GM18520 (cell line): Measurements from ENCODE around the gene PTGES.
"Not testable (repeated sequence)": the region's sequence is repeated elsewhere in the genome, so short reads cannot be mapped to it uniquely, and the experiment has no call there.

Source experiments
- ATAC-seq: cut with Tn5 transposase; IDR thresholded peaks from one replicate; pipeline ENCODE4 v1.9.1; 2021; ENCODE audit not compliant: unreplicated experiment

The PTGES gene

DNA sequence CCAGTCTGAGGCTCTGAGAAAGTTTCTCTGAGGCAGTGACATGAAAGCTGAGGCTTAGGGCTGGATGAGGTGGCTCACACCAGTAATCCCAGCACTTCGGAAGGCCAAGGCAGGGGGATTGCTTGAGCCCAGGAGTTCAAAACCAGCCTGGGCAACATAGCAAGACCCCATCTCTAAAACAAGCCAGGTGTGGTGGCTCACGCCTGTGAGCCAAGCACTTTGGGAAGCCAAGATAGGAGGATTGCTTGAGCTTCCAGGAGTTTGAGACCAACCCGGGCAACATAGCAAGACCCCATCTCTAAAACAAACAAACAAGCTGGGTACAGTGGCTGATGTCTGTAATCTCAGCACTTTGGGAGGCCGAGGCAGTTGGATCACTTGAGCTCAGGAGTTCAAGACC is 3.8 kb downstream of the PTGES start:
- ATAC-seq: not testable (repeated sequence)

DNA sequence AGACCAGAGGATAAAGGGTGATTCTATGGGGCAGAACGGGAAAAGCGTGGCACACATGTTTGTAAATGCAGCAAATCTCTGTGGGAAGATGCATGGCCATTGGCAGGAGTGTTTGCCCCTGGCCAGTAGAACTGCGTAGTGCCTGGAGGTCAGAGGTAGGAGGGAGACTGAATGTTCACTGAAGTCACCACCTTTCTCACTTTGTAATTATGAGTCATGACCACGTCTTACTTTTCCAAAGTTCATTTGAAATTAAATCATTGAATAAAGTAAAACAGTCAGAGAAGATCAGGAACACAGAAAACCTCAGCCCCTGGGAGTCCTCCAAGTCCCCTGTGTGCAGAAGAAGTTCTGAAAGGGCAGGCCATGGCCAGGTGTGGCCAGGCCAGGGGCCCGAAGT is 4.6 kb downstream of the PTGES start:
- ATAC-seq: no peak

DNA sequence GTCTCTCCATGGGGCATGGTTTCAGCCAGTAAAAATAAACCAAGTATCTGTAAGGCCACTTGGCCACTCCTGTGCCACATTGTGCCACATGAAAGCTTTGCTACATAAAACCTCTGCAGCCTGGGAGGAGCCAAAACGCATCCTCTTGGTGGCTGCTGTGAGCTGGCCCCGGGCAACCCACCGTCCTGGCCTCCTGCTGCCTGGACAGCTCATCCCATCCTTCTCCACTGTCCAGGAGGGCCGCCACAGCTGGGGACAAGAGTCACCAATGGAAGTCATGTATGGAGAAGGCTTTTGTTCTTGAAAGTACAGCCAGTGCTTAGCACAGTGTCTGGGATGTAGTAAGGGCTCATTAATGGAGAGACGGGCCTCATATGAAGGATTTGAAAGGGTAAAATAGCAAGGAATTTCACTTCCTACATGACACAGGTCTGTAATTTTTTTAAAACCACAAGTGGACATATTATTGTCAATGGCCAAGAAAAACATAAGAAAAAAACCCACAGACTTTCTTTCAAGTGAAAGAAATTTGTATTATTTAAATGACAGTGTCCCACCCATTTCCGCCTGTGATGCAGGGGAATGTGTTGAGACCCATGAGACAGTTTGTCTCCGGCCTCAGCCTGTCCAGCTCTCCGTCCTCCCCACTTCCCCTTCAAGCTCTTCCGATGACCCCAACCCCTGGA is 6.6 kb downstream of the PTGES start:
- no peak for ATAC-seq

DNA sequence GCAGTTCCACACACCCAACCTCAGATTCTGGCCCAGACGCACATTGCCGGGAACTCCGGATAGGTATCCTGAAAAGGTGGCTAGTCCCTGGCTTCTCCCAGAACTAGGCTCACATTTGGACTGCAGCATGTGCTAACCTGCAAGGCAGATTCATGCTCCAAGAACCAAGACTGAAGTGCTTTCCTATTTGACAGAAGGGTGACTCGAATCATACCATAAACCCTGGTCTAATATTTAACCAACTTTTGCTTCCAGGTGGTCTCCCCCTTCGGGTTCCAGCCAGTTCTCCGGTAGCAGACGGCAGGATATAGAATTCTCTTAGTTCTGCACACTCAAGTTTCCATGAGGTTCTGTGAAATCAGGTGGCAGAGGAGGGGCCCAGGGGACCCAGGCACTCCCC is 7.6 kb downstream of the PTGES start:
- no peak for ATAC-seq

DNA sequence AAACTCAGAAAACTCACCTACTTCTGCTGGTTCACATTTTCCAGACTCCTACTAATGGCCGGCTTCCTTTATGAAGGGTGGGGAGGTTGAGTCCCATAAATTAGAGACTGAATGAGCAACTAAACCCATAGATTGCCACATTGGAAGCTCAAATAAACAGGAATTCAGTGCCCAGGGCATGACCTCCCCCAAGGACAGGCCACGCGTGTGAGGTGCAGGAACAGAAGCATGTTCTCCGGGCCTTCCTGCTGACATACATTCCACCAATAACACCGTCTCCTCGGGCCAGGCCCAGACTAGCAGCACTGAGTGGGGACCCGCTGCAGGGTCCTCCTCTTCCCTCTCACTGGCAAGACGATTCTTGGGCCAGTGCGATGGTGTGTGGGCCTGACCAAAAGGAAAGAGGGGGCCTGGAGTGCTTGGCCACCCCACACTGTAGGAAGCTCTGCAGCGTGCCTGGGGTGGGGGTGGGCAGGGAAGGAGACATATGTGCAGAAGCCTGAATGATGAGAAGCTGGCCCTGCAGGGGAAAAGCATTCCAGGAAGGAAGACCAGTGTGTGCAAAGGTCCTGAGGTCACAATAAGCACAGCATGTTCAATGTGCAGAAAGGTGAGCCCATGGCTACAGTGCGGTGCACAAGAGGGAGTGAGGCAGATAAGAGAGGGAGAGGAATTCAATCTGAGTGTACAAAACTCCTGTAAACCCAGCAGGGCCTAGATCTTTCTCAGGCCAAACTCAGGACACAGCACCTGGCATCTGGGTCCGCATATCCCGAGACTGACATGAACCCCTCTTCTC is 12.0 kb downstream of the PTGES start:
- ATAC-seq: no peak

DNA sequence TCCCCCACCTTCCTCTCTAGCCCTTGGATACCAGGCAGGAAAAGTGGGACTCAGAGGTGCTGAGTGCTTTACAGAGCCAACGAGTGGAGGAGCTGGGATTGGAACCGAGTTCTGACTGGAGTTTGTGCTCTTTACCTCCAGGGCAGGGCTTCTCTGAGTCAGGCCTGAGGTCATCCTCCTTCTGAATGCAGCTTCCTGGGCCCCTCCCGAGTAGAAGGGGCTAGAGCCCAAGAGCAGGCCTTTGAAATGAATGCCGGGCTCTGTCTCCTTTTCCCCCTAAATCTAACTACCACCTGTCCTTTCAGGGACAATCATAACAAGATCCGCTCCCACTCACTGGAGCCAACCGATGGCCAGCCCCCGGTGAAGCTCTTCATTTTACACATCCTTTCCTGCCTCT is 12.7 kb downstream of the PTGES start:
- ATAC-seq: no peak

DNA sequence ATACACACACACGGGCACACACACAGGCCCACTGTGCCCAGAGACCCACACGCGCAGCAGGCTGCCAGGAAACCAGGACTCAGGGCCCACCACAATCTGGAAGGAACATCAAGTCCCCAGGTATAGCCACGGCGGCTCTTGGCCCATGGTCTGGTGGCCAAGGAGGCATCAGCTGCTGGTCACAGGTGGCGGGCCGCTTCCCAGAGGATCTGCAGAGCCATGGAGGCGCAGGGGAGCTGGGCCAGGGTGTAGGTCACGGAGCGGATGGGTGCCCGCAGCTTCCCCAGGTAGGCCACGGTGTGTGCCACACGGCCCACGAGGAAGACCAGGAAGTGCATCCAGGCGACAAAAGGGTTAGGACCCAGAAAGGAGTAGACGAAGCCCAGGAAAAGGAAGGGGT is 13.4 kb downstream of the PTGES start:
- ATAC-seq: no peak

DNA sequence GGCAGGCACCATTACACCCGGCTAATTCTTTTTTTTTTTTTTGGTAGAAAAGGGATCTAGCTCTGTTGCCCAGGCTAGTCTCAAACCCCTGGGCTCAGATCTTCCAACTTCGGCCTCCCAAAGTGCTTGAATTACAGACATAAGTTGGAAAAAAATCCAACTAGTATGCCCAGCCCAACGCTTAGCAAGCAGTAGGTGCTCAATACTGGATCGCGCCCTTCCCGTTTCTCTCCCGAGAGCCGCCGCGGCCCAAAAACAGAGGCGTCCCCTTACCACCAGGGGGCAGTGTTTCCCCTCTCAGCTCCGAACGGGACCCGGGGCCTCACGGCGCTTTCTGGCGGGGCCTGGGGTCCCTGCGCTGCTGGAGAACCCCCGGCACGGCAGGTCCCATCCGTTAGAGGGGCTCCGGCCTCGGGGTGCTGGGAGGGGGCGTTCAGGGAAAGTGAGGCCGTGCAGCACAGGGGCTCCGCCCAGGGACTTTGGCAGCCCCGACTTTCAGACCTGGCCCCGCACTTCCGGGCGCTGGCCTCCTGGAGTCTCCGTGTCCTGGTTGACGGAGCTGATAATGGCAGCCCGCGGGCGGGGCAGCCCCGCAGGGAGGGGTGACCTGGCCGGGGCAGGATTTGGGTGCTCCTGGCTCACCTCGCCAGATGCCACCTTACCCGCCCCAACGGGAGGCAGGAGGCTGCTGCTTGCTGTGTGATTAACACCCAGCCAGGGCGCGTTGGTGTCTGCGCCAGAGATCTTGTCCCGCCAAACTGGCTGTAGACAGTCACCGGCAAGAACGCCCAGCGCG is 15.2 kb downstream of the PTGES start:
- peak; percentile 41 for ATAC-seq

DNA sequence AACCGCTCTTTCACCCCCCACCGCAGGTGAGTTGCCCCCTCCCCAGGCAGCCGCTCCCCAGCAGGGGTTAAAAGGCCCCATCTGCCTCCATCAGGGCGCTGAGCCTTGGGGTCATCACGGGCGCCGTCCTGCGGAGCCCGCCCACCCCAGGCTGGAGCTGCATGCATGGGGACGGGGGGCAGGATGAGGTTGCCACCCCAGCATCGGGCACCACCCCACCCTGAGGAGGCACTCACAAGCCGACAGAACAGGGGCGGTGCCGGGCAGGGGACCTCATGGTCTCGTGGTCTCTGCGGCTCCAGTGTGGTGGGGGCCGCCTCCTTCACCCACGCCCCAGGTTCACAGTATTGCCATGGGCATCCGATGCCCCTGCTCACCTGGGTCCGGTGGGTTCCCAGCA is 16.5 kb downstream of the PTGES start:
- no peak for ATAC-seq

DNA sequence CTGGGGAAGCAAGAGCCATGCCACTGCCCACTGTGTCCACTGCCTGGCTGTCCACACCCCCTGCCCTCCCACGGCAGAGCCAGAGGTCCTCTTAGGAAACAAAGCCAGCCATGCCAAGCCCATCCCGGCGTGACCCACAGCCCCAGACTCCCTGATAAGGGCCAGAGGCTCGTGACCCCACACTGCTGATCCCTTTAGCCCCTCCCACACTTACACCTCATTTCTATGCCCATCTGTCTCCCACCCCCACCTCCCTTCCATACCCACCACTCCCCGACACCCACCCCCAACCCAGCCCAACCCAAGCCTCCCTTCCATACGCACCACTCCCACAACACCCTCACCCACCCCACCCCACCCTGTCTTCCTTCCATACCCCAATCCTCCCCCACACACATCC is 17.3 kb downstream of the PTGES start:
- no peak for ATAC-seq

DNA sequence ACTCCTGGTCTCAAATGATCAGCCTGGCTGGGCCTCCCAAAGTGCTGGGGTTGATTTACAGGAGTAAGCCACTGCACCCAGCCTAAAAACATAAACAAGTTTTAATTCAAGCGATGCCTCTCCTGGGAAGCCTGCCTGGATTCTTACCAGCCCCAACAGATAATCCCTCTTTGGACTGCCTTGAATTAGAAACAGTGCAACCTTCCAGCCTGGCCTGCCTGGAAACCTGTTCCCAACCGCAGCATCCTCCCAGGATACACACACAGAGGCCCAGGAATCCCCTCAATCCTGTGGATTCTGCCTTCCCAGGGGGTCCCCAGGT is 19.2 kb downstream of the PTGES start:
- ATAC-seq: no peak

DNA sequence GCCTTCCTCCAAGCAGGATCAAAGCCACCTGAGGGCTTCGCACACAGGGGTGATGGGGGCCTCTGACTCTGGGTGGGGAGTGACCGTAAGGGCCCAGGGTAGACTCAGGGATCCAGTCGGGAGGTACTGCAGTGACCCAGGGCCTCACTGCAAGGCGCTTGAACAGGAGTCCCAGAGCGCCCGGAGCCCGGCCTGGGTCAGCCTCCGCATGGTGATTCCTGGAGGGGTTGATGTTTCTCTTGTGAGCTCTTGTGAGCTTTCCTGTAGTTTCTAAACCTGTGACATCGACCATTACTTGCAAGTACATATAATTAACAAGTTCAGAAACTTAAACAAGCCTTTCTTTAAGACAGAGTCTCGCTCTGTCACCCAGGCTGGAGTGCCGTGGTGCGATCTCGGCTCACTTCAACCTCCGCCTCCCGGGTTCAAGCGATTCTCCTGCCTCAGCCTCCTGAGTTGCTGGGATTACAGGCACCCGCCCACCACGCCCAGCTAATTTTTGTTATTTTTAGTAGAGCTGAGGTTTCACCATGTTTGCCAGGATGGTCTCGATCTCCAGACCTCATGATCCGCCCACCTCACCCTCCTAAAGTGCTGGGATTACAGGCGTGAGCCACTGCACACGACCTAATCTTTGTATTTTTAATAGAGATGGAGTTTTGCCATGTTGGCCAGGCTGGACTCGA is 19.8 kb downstream of the PTGES start:
- no peak for ATAC-seq

DNA sequence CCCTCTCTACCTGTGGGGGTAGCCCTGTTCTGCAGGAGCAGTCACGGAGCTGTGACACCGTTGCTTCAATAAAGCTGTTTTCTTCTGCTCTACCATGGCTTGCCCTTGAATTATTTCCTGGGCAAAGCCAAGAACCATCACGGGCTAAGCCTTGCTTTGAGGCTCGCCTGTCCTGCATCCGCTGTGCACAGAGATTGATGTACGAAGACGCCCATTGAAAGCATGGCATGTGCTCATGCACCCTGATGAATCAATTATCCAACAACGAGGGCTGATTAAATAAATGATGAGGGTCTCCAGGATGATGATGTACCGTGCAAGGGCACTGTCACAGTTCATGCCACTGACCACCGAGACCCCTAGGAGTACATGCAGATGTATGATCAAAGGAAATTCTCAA is 20.7 kb downstream of the PTGES start:
- ATAC-seq: no peak

DNA sequence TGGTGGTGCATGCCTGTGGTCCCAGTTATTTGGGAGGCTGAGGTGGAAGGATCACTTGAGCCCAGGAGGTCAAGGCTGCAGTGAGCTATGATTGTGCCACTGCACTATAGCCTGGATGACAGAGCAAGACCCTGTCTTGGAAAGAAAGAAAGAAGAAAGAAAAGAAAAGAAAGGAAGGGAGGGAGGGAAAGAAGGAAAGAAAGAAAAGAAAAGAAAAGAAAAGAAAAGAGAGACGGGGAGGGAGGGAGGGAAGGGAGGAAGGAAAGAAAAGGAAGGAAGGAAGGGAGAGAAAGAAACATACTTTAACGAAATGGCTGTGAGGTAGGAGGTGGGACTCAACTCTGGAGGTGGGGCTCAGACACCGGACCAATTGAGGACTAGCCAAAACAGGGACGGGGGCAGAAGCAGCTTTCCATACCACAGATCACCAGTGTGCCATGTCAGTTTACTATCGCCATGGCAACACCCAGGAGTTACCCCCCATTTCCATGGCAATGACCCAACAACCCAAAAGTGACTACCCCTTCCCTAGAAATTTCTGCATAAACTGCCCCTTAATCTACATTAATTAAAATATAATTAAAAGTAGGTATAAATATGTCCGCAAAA is 21.3 kb downstream of the PTGES start:
- no peak for ATAC-seq

DNA sequence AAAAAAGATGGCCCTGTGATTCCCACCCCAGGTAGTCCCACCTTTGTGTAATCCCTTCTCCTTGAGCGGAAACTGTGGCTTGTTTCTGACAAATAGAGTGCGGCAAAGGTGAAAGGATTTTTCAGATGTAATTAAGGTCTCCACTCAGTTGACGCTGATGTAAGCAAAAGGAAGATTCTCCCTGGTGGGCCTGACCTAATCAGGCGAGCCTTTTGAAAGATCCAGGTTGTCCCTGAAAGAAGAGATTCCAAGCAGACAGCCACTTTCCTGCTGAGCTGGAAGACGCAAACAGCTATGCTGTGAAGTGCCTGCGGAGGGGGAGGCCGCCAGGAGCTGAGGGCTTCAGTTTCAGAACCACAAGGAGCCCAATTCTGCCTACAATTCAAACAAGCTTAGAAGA is 24.1 kb downstream of the PTGES start:
- ATAC-seq: no peak

DNA sequence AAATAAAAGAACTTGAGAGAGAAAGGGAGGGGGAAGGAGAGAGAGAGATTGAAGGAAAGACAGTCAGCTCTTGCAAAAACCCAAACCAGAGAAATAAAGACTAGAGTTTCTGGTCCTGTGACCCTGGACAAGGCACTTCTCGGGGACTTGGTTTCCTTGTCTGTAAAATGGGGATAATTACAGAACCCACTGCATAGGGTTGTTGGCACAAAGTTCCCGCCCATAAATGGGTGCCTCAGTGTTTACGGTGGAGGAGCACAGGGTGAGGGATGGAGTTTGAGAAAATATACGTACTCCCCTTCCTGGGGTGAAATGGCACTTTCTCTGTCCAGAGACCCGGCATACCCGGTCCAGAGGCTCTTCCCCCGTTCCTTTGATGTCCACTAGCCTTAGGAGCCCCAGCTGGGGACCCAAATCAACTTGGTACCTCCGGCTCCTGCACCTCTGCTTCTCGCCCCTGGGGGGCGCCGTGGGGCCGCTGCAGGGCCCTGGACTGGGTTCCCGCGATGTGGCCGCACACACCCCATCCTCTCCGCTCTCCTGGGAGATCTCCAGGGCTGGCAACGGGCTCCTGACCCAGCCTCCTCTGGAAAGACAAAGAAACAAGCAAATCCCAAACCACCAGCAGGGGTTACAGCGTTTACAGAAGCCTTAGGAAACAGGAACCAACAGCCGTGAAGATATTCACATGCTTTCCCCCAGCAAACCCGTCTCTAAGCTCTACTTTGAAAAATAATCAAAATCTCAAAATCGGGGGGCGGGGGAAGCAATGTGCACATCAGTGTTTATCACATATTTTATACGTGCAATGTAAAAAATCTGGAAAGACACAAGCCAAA is 26.3 kb downstream of the PTGES start:
- ATAC-seq: no peak

DNA sequence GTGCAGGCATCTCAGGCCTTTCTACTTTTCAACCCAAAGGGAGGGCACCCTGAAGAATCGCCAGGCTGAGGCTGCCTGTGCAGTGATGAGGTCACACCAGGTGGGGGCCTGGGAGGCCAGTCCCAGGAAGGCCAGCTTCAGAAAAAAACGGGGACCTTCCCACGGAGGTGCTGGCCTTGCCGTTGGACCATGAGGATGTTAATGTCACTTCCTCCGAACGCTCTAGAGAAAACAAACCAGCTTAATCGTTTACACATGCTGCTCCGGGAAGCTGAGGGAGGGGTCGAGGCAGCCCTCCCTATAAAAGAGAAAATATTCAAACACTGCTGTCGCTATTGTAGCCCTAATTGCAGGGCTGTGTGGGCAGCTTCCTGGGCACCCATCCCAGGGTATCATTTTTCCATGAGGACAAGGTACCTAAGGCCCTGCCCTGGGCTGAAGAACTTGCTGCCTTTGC is 27.0 kb downstream of the PTGES start:
- no peak for ATAC-seq

DNA sequence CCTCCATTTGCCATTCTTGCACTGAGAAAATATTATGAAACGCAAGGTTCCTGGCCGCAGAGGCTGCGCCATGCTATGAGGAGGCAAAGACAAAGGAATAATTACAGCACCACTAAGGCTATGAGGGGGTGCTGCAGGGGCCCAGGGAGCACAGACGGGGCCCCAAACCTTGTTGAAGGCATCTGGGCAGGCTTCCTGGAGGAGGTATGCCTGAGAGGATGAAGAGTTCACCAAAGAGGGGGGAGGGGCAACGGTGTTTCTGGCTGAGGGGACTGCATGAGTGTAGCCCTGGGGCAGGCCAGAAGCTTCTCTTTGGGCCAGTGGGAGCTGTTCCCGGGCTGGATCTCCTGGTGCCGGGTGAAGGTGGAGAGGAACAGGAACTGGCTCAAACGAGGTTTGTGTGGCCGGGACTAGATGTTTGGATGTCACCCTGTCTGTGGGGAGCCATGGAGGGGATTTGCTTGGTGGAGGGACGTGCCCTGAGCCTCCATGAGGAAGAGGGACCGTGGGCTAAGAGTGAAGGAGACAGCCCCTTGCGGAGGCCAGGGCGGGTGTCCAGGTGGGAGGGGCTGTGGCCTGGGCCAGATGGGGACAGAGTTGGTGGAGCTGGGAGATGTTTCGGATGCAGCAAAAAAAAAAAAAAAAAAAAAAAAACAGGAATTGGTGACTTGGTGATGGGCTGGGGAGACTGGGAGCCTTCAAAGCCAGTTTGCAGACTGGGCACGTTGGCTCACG is 28.2 kb downstream of the PTGES start:
- no peak for ATAC-seq

DNA sequence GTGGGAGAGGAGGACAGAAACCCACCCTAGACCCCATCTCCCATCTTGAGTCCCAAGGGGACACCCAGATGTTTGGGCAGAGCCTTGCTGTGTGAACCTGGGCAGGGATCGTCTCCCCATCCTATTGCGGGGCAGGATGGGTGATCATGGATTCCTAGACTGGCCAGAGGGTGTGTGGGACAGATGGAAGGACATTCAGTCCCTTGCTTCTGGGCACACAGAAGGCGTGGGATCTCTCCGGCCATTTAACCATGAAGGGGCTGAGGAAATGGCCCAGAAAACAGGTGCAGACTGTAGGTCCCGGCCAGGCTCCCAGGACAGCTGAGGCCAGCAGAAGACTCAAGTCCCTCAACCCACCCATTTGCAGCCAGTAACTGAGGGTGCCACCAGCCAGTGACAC is 29.9 kb downstream of the PTGES start:
- no peak for ATAC-seq
